HUES6 (cell line): ENCODE results near the gene SLC49A3.

Source experiments
- H3K27ac ChIP-seq: 2 replicates; pipeline ENCODE4 v1.7.0; 2013; ENCODE audit warnings: low read depth, mild to moderate bottlenecking, low read length, inconsistent platforms
- H3K27me3 ChIP-seq: 2 replicates; pipeline ENCODE4 v1.6.1; 2013; ENCODE audit warnings: low read length; ENCODE audit not compliant: control insufficient read depth, insufficient read depth
- H3K36me3 ChIP-seq: 2 replicates; pipeline ENCODE4 v1.6.1; 2013; ENCODE audit warnings: low read length; ENCODE audit not compliant: control insufficient read depth, insufficient read depth
- H3K4me1 ChIP-seq: 2 replicates; pipeline ENCODE4 v1.6.1; 2013; ENCODE audit warnings: low read length; ENCODE audit not compliant: control insufficient read depth, insufficient read depth
- H3K4me3 ChIP-seq: 2 replicates; pipeline ENCODE4 v1.5.1; 2013; ENCODE audit warnings: low read depth, low read length
- H3K9ac ChIP-seq: one replicate; pipeline ENCODE4 v1.6.1; 2013; ENCODE audit warnings: mild to moderate bottlenecking, low read length
- H3K9me3 ChIP-seq: 2 replicates; pipeline ENCODE4 v1.6.1; 2013; ENCODE audit warnings: low read depth, low read length; ENCODE audit not compliant: control insufficient read depth, insufficient read depth

Gene SLC49A3

DNA sequence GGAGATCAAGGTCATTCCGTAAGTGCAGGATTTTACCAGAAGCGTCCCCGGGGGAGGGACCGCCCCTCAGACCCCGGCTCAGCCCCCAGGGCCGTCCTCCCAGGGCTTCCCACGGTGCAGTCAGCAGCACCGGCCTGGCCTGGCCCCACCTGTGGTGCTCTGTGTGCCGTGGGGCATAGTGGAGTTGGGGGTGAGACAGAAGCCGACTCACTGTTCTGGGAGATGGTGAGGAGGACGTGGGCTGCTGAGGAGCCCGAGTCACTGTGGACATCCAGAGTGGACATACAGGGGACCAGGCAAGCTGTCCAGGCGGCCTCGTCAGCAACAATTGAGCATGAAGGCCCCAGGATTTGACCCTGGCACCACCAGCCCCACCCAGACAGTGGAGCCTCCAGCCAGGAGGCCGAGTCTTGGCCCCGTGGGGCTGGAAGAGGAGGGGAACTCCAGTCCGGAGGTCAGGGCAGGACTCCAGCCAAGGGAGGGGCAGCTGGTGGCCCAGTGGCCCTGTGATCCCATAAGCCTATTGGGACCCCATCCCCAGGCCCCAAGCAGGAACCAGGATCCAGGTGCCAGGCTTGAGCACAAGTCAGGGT is 34.0 kb downstream of the SLC49A3 start:
- Histone ChIP-seq H3K9ac (no peak overlapping the region), H3K4me1 (no peaks in the 10 kb centered on the region), H3K9me3 (no peaks in the 10 kb centered on the region), H3K27me3 (no peaks in the 10 kb centered on the region), H3K36me3 (no peaks in the 10 kb centered on the region; the same call in none of the 2 replicates), H3K27ac (no peak overlapping the region), H3K4me3 (no peak overlapping the region)

DNA sequence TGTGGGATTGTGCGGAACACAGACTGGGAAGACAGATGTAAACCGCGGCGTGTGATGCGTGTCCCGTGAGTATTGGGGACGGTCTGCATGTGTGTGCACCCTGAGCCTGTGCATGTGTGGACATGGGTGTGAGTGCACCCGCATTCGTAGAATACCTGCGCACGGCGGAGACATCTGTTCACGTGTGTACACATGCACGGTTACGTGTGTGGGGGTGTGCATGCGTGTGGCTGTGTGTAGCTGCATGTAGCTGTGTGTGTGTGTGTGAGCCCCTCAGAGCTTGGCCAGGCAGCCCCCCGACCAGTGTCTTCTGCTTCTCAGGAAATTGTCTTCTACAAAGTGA is 34.5 kb downstream of the SLC49A3 start:
- Histone ChIP-seq H3K9ac (no peak overlapping the region), H3K4me3 (no peak overlapping the region), H3K27ac (no peak overlapping the region), H3K36me3 (no peaks in the 10 kb centered on the region; the same call in 1 of the 2 replicates), H3K27me3 (no peaks in the 10 kb centered on the region), H3K4me1 (no peaks in the 10 kb centered on the region), H3K9me3 (no peaks in the 10 kb centered on the region)

DNA sequence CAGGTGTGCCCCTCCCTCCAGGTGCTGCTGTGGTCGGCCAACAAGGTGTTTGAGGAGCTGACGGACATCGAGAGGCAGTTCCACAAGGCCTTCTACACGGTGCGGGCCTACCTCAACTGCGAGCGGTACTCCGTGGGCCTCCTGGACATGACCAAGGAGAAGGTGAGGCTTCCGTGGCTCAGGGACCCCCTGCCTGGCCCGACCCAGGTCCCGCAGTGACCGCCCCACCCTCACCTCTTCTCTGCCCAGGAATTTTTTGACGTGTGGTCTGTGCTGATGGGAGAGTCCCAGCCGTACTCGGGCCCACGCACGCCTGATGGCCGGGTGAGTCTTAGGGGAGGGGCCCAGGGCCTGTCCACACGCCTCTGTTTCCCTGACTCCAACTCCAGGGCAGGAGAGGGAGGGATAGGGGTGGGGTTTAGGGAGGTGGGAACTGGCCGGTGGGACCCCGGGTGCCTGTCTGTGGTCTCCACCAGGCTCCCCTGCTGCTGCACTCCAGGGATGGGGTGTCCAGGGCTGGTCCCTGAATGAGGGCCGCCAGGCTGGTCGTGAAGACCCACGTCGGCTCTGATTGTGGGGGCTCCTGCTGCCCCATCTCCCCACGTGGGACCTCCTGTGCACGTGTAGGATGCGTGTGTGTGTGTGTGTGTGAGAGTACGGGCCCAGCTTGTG is 35.0 kb downstream of the SLC49A3 start:
- H3K27ac ChIP-seq = no peak overlapping the region
- no peaks in the 10 kb centered on the region; the same call in 1 of the 2 replicates for H3K36me3 ChIP-seq
- no peak overlapping the region for H3K4me3 ChIP-seq
- no peaks in the 10 kb centered on the region for H3K27me3 ChIP-seq
- no peak overlapping the region for H3K9ac ChIP-seq
- H3K9me3 ChIP-seq = no peaks in the 10 kb centered on the region
- no peaks in the 10 kb centered on the region for H3K4me1 ChIP-seq

DNA sequence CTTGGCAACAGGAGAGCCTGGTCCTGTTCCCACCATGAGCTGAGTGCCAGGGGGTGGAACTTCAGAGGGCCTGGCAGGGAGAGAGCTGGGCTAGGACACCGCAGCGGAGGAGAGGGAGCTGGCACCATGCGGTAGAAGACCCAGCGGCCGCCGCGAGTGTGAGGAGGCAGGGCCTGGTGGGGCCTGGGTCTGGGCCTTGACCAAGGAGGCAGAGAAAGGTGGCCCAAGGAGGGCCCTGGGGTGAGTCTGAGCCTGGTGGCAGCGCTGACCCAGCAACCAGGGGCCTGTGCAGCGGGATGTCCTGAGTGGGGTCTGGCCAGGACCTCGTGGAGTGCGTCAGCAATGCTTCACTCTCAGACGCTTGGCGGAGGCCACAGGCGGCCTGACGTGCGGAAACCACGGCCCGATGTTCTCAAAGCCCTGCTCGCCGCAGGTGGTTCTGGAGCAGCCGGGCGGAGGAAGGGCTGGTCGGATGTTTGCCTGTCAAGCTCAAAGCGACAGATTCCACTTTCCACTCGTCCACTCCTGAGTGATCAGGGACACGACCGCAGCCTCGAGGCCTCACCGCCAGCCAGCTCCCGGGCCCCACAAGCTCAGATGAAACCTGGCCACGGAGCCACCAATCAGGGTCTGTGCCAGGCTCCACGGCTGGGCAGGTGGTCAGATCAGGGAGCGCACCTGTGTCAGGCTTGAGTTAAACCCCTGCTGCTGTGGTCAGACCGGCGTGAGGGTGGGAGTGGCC is 35.7 kb downstream of the SLC49A3 start:
- Histone ChIP-seq H3K27ac (no peak overlapping the region), H3K9ac (no peak overlapping the region), H3K36me3 (no peaks in the 10 kb centered on the region), H3K27me3 (no peaks in the 10 kb centered on the region), H3K4me1 (peaks cover 7% of the 10 kb centered on the region), H3K4me3 (no peak overlapping the region), H3K9me3 (no peaks in the 10 kb centered on the region)

DNA sequence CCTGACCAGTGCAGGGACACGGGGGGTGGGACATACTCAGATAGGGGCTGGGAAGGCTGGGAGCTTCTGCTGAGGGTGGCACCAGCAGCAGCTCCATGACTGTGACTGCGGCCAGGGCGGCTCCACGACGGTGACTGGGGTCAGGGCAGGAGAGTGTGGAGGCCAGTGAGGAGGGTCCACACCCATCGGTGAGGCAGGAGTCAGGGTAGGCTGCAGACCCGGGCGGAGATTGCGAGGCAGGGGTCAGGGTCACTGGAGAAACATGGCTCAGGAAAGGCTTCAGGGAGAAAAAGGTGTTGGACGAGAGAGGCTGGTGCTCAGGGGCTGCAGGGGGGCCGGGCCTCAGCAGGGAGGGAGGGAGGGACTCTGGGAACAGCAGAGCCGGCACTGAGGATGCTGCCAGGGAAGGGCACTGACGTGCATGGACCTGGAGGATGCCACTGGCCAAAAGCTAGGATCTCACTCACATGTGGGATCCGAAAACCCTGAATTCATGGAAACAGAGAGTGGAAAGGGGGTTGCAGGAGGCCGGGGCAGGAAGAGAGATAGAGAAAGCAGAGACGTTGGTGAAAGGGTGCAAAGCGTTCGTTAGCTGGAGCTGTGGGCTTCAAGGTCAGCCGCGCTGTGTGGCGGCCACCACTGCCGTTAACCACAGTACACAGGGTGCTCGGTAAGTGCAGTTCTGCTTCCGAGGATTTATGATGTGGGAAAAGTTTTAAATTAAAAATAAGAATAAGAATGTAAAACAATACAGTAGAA is 36.9 kb downstream of the SLC49A3 start:
- Histone ChIP-seq H3K9me3 (no peaks in the 10 kb centered on the region), H3K27me3 (no peaks in the 10 kb centered on the region), H3K4me1 (peaks cover 11% of the 10 kb centered on the region), H3K9ac (no peak overlapping the region), H3K4me3 (no peak overlapping the region), H3K36me3 (no peaks in the 10 kb centered on the region), H3K27ac (no peak overlapping the region)

DNA sequence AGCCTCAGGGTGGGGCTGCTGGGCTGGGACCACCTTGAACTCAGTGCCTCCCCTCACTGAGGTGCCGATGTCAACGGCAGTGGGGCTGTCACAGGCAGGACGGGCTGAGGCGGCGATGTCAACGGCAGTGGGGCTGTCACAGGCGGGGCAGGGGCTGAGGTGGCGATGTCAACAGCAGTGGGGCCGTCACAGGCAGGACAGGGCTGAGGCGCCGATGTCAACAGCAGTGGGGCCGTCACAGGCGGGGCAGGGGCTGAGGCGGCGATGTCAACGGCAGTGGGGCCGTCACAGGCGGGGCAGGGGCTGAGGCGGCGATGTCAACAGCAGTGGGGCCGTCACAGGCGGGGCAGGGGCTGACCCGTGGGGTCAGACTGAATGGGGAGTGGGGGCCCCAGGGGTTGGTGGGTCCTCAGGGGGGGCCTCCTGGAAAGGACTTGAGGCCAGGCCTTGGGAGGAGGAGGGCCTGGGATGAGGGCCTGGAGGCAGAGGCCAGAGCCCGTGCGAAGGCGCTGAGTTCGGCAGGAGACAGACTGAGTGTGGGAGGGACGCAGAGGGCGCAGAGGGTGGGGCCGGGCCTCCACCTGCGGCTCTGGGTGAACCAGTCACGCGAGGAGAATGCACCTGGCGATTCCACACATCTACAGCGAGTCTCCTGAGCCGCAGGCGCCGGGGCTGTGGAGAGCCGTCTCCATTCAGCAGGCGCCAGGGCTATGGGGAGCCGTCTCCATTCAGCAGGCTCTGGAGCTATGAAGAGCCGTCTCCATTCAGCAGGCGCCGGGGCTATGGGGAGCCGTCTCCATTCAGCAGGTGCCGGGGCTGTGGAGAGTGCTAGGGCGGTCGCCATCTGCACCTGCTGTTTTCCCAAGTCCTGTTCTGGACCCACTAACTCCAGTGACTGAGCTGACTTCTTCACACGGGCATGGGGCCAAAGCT is 37.7 kb downstream of the SLC49A3 start:
- Histone ChIP-seq H3K9me3 (no peaks in the 10 kb centered on the region), H3K36me3 (no peaks in the 10 kb centered on the region), H3K9ac (no peak overlapping the region), H3K4me3 (no peak overlapping the region), H3K27me3 (no peaks in the 10 kb centered on the region), H3K4me1 (peaks cover 11% of the 10 kb centered on the region), H3K27ac (no peak overlapping the region)

DNA sequence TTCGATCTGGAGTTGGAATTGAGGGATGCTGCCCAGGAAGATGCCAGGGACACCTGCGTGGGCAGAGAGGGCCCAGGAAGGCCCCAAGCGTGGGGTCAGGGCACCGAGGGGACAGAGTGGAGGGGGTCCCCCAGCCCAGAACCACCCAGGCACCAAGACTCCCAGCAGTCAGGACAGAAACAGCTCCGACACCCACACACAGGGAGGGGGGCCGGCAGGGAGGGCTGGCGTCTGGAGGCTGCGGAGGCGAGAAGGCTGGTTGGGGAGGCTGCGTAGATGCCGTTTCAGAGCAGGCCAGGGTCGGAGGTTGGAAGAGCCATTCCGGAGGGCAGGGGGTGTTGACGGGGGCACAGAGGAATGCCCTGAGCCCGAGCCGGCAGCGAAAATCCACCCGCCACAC is 38.5 kb downstream of the SLC49A3 start:
- H3K27me3 ChIP-seq = no peaks in the 10 kb centered on the region
- H3K36me3 ChIP-seq = no peaks in the 10 kb centered on the region
- peaks cover 11% of the 10 kb centered on the region for H3K4me1 ChIP-seq
- no peak overlapping the region for H3K9ac ChIP-seq
- no peak overlapping the region for H3K4me3 ChIP-seq
- no peaks in the 10 kb centered on the region for H3K9me3 ChIP-seq
- H3K27ac ChIP-seq = no peak overlapping the region

DNA sequence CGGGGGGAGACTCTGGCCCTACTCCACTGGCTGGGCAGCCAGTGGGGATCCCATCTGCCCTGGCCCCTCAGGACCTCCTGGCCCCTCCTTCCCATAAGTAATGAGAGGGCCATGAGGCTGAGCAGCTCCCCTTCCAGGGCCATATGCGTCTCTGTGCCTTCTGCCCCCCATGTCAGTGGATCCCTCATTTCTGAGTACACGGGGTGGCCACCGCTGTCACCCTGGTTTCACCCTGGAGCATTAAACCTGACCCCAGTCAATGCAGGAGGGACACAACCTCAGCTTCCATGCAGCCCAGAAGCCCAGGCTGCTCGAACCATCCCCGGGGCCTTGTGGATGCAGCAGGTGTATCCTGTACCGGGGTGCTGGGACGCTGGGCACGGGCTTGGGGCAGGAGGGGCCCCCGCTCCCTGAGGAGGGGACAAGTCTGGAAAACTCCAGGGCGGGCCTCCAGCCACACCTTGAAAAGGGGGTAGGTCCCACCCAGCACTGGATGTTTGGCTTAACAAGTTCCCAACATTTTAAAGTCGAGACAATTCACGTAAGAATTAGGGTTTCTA is 39.1 kb downstream of the SLC49A3 start:
- Histone ChIP-seq H3K4me3 (no peak overlapping the region), H3K4me1 (peaks cover 11% of the 10 kb centered on the region), H3K27me3 (no peaks in the 10 kb centered on the region), H3K36me3 (no peaks in the 10 kb centered on the region), H3K27ac (no peak overlapping the region), H3K9ac (no peak overlapping the region), H3K9me3 (no peaks in the 10 kb centered on the region)

DNA sequence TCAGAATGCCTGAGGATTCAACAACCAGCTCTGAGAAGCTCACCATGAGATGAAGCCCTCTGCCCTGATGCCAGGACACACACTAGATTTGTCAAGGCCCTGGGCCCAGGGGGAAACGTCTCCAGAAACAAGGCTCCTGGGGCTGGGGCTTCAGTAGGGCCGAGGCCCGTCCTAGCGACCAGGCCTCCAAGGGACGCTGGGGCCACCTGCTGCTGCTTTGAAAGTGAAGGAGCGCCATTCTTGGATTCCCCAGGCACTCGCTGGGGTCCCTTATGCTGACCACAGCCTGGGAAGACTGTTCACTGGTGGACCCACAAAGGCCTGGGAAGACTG is 39.7 kb downstream of the SLC49A3 start:
- no peaks in the 10 kb centered on the region for H3K36me3 ChIP-seq
- no peak overlapping the region for H3K27ac ChIP-seq
- peaks cover 11% of the 10 kb centered on the region for H3K4me1 ChIP-seq
- H3K9ac ChIP-seq = no peak overlapping the region
- H3K4me3 ChIP-seq = no peak overlapping the region
- no peaks in the 10 kb centered on the region for H3K27me3 ChIP-seq
- H3K9me3 ChIP-seq = no peaks in the 10 kb centered on the region

DNA sequence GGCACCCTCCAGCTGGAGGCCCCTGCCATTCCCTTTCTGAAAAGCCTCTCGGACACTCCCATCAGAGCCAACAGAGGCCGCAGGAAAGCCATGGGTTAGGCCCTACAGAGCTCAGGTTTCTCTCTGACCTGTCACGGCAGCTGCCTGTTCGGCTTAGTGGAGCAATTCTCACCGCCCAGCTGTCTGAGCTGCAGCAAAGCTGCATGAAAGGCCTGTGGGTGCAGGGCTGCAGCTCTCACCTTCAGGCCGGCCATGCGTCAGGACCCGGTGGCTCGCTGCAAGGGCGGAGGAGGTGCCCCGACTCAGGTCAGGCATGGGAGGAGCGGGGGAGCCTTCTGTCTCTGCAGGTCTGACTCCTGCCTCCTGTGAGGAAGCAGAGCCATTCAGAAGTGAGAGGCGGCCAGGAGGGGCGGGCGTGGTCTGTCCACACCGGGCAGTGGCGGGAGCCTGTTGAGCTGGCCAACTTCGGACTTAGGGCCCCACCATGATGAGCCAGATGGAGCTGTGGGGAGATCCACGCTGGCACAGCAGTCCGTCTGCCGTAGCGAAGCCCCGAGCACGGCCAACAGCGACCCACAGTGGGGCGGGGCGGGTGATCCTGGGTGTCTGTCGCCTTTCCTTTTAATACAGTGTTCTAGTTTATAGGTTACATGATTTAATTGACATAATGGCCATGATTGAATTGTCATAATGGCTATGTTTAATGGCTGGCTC is 40.2 kb downstream of the SLC49A3 start:
- Histone ChIP-seq H3K27me3 (no peaks in the 10 kb centered on the region), H3K27ac (no peak overlapping the region), H3K36me3 (no peaks in the 10 kb centered on the region), H3K4me1 (peaks cover 11% of the 10 kb centered on the region), H3K9me3 (no peaks in the 10 kb centered on the region), H3K4me3 (no peak overlapping the region), H3K9ac (no peak overlapping the region)
